IPS-20b (cell line): Measurements from ENCODE around the gene GNAQ.

Source experiments
- H3K27ac ChIP-seq: one replicate; pipeline ENCODE4 v1.5.1; 2013; ENCODE audit warnings: low read length
- H3K27me3 ChIP-seq: 2 replicates; pipeline ENCODE4 v1.6.1; 2013; ENCODE audit warnings: mild to moderate bottlenecking, low read length, inconsistent platforms; ENCODE audit not compliant: insufficient read depth
- H3K36me3 ChIP-seq: 2 replicates; pipeline ENCODE4 v1.6.1; 2013; ENCODE audit warnings: low read depth, mild to moderate bottlenecking, inconsistent platforms, low read length, moderate library complexity; ENCODE audit not compliant: insufficient read depth
- H3K4me1 ChIP-seq: 2 replicates; pipeline ENCODE4 v1.6.1; 2013; ENCODE audit warnings: mild to moderate bottlenecking, control low read depth, inconsistent platforms, low read length, moderate library complexity; ENCODE audit not compliant: insufficient read depth
- H3K4me3 ChIP-seq: 2 replicates; pipeline ENCODE4 v1.5.1; 2013; ENCODE audit warnings: mild to moderate bottlenecking, low read length, inconsistent platforms
- H3K9ac ChIP-seq: 2 replicates; pipeline ENCODE4 v1.6.1; 2013; ENCODE audit warnings: low read depth, mild to moderate bottlenecking, inconsistent platforms, low read length, moderate library complexity
- H3K9me3 ChIP-seq: 2 replicates; pipeline ENCODE4 v1.6.1; 2013; ENCODE audit warnings: mild to moderate bottlenecking, low read depth, low read length, inconsistent platforms; ENCODE audit not compliant: insufficient read depth

The GNAQ gene

GRCh38 chr9:77827104-77827784 is 204.4 kb downstream of the GNAQ start:
- Histone ChIP-seq H3K27ac (no peak overlapping the region), H3K4me1 (0 out of 2 replicates have a peak, but pooled peaks cover 2% of the 10 kb centered on the region), H3K36me3 (no peaks in the 10 kb centered on the region), H3K9ac (no peak overlapping the region), H3K27me3 (no peaks in the 10 kb centered on the region), H3K9me3 (no peaks in the 10 kb centered on the region), H3K4me3 (no peak overlapping the region)

- H3K27ac ChIP-seq = no peak overlapping the region
Observed at GRCh38 chr9:77826621-77827020, 205.0 kb downstream of the GNAQ start.

GRCh38 chr9:77826116-77826515 is 205.5 kb downstream of the GNAQ start:
- H3K4me3 ChIP-seq = no peak overlapping the region
- no peak overlapping the region for H3K27ac ChIP-seq
- H3K27me3 ChIP-seq = no peaks in the 10 kb centered on the region
- H3K9ac ChIP-seq = no peak overlapping the region
- H3K9me3 ChIP-seq = no peaks in the 10 kb centered on the region
- 0 out of 2 replicates have a peak, but pooled peaks cover 2% of the 10 kb centered on the region for H3K4me1 ChIP-seq
- H3K36me3 ChIP-seq = no peaks in the 10 kb centered on the region

More at GRCh38 chr9:77826621-77827020, 205.0 kb downstream of the GNAQ start:
- H3K9ac ChIP-seq = no peak overlapping the region
- H3K9me3 ChIP-seq = no peaks in the 10 kb centered on the region
- no peaks in the 10 kb centered on the region for H3K27me3 ChIP-seq
- no peaks in the 10 kb centered on the region for H3K36me3 ChIP-seq
- H3K4me1 ChIP-seq = 0 out of 2 replicates have a peak, but pooled peaks cover 2% of the 10 kb centered on the region
- no peak overlapping the region for H3K4me3 ChIP-seq

DNA sequence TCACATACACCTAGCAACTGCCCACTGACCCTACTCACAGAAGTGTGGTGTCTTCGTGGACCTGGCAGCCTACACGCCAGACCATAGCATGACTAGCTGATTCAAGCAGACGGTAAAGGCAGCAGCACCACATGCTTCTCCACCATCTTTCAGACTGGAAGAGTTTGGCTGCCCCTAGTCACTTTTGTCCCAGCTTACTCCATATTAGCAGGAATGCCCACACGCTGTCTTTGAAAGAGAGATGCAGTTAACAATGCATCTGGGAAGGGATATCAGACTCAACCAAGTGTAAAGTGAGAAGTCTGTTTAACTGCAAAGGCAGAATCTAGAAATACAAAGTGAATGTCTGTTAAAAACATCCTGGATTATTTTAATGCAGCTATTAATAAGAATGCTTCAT is 206.2 kb downstream of the GNAQ start:
- no peak overlapping the region for H3K4me3 ChIP-seq
- H3K27me3 ChIP-seq = no peaks in the 10 kb centered on the region

GRCh38 chr9:77820293-77820954 is 211.2 kb downstream of the GNAQ start:
- no peak overlapping the region for H3K27ac ChIP-seq
- H3K4me1 ChIP-seq = no peaks in the 10 kb centered on the region
- H3K36me3 ChIP-seq = no peaks in the 10 kb centered on the region; the same call in 1 of the 2 replicates
- no peak overlapping the region for H3K4me3 ChIP-seq
- no peaks in the 10 kb centered on the region for H3K9me3 ChIP-seq
- H3K27me3 ChIP-seq = no peaks in the 10 kb centered on the region
- no peak overlapping the region for H3K9ac ChIP-seq

More for the DNA sequence above, 206.2 kb downstream of the GNAQ start:
- 0 out of 2 replicates have a peak, but pooled peaks cover 2% of the 10 kb centered on the region for H3K4me1 ChIP-seq
- no peaks in the 10 kb centered on the region for H3K36me3 ChIP-seq
- no peak overlapping the region for H3K27ac ChIP-seq
- H3K9me3 ChIP-seq = no peaks in the 10 kb centered on the region
- no peak overlapping the region for H3K9ac ChIP-seq

DNA sequence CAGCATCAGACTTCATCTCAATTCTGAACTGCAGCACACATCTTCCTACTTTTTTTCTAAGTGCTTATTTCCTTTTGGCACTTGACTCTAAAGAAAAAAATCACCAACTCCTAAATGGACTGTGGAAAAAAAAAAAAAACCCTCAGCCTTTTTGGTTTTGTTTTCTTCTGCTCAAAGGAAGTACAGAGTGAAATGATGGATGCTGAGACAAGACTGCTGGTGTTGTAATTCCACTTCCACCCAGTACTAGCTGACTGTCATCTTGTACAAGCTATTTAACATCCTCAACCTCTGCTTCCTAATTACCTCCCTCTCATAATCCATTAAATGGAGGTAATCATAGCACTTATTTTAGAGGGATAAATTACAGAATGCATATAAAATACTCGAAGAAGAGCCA is 212.0 kb downstream of the GNAQ start:
- no peak overlapping the region for H3K27ac ChIP-seq
- H3K4me1 ChIP-seq = no peaks in the 10 kb centered on the region
- no peak overlapping the region for H3K4me3 ChIP-seq
- no peak overlapping the region for H3K9ac ChIP-seq
- H3K9me3 ChIP-seq = no peaks in the 10 kb centered on the region
- no peaks in the 10 kb centered on the region for H3K27me3 ChIP-seq
- H3K36me3 ChIP-seq = peaks cover 7% of the 10 kb centered on the region; the same call in 1 of the 2 replicates

DNA sequence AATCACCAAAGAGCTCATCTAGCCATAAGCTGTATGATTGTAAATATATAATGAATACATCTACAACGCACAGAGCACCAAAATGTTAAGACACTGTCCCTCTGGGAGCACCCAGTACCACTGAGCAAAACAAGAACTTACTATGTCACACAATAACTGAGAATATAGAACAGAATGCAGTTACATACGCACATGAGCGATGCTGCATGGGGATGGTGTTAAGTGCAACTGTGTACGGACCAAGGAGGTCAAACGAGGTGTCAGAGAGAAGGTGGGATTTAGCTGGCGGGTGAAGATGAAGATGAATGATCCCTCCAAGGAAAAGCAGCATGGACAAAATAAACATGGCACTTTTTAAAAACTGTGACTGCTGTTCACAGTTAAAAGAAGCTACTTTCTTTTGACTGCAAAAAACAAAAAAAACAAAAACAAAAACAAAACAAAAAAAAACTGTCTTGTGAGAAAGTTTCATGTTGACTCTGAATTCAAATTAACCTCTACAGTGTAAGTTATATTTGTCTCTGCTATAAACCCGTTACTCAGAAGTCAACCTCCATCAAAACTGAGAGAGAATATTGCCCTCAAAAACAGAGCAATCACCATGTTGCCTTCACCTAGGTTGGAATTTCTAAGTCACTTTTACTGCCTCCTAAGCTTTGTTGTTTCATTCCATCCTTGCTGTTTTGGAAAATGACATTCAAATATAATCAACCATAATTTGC is 213.9 kb downstream of the GNAQ start:
- H3K27me3 ChIP-seq = no peaks in the 10 kb centered on the region
- H3K4me3 ChIP-seq = no peak overlapping the region
- H3K4me1 ChIP-seq = no peaks in the 10 kb centered on the region
- H3K9me3 ChIP-seq = no peaks in the 10 kb centered on the region
- H3K9ac ChIP-seq = no peak overlapping the region
- H3K36me3 ChIP-seq = peaks cover 7% of the 10 kb centered on the region; the same call in 1 of the 2 replicates
- H3K27ac ChIP-seq = no peak overlapping the region

DNA sequence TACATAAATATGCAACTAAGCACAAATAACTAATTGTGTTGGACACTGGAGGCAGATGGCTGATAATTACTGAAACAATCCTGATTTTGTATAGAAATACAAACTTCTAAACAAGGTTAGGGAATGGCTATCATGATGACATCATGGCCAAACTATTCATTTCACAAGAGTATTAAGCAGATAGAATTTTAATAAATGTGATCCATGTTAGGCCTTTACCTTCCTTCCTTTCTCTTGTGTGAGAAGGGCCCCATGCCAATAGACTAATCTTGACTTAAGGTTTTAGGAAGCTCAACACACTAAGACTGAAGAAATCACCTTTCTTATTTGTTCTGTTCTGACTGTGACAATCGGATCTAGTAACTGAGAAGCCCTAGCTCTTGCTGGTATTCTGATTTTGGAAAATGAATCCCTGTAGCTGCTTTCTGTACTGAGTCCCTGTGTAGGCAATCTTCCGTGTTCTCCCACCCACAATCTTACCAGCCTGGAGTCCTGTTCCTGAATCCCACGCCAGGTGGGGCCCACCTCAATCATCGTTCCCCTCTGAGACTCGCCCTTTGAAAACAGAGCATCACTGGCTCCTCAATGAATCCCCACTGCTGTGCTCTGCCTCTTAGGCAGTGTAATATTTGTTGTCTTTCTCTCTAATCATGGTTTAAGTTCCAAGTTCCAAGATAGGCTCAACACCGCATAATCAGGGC is 214.8 kb downstream of the GNAQ start:
- no peaks in the 10 kb centered on the region for H3K27me3 ChIP-seq
- H3K9me3 ChIP-seq = no peaks in the 10 kb centered on the region
- no peak overlapping the region for H3K27ac ChIP-seq

GRCh38 chr9:77815260-77815659 is 216.4 kb downstream of the GNAQ start:
- no peaks in the 10 kb centered on the region for H3K27me3 ChIP-seq
- H3K4me3 ChIP-seq = no peak overlapping the region
- H3K9me3 ChIP-seq = no peaks in the 10 kb centered on the region
- H3K9ac ChIP-seq = no peak overlapping the region
- H3K27ac ChIP-seq = no peak overlapping the region
- H3K36me3 ChIP-seq = peaks cover 14% of the 10 kb centered on the region
- H3K4me1 ChIP-seq = no peaks in the 10 kb centered on the region

More for the DNA sequence above, 214.8 kb downstream of the GNAQ start:
- no peak overlapping the region for H3K4me3 ChIP-seq
- H3K36me3 ChIP-seq = peaks cover 13% of the 10 kb centered on the region; the same call in 1 of the 2 replicates
- H3K4me1 ChIP-seq = no peaks in the 10 kb centered on the region
- no peak overlapping the region for H3K9ac ChIP-seq

GRCh38 chr9:77811832-77812231 is 219.8 kb downstream of the GNAQ start:
- Histone ChIP-seq H3K27me3 (no peaks in the 10 kb centered on the region), H3K36me3 (peaks cover 26% of the 10 kb centered on the region)

GRCh38 chr9:77810637-77811119 is 220.9 kb downstream of the GNAQ start:
- H3K27me3 ChIP-seq = no peaks in the 10 kb centered on the region
- no peak overlapping the region for H3K27ac ChIP-seq
- H3K4me3 ChIP-seq = no peak overlapping the region
- H3K36me3 ChIP-seq = peaks cover 26% of the 10 kb centered on the region
- no peak overlapping the region for H3K9ac ChIP-seq
- H3K4me1 ChIP-seq = no peaks in the 10 kb centered on the region
- no peaks in the 10 kb centered on the region for H3K9me3 ChIP-seq

More at GRCh38 chr9:77811832-77812231, 219.8 kb downstream of the GNAQ start:
- H3K9ac ChIP-seq = no peak overlapping the region
- no peak overlapping the region for H3K27ac ChIP-seq
- H3K9me3 ChIP-seq = no peaks in the 10 kb centered on the region
- no peak overlapping the region for H3K4me3 ChIP-seq
- no peaks in the 10 kb centered on the region for H3K4me1 ChIP-seq
